A172 (cell line): ENCODE measurements around the gene IGIP. TPM values are rescaled to one million over a fixed set of nuclear protein-coding genes. Genes with fewer than 3 reads are reported as not detected.

Source experiments
- DNase-seq: peaks from one replicate; pipeline ENCODE4 v3.0.0-alpha.2; 2015; ENCODE audit warnings: low spot score
- total RNA-seq: library from RNA; depleted of rRNA; stranded (reverse); fragments of >200 nt; shearing (Covaris generic); gene quantifications from 2 replicates; pipeline ENCODE4 v1.2.3, GENCODE V29; 2014

IGIP gene
- total RNA-seq, 1 experiment from 2014 or later, result 2.5 TPM

- no peak for DNase-seq
Observed at GRCh38 chr5:140111011-140111858, 14.5 kb upstream of the IGIP start.

GRCh38 chr5:140111859-140112551 is 13.7 kb upstream of the IGIP start:
- no peak for DNase-seq

GRCh38 chr5:140112685-140113179 is 13.0 kb upstream of the IGIP start:
- DNase-seq, result peak; percentile 23

- no peak for DNase-seq
Observed at GRCh38 chr5:140113180-140113698, 12.5 kb upstream of the IGIP start.

- peak; percentile 90 for DNase-seq
Observed at GRCh38 chr5:140113699-140114263, 12.0 kb upstream of the IGIP start, which contains the start of gene PURA. Gene PURA (plus strand): TSS chr5:140114109. CDS start chr5:140114182, 73 bp downstream.

- DNase-seq, result peak; percentile 34
Observed at GRCh38 chr5:140114341-140115185, 11.2 kb upstream of the IGIP start.

GRCh38 chr5:140115186-140115500 is 10.6 kb upstream of the IGIP start:
- no peak for DNase-seq

- no peak for DNase-seq
Observed at GRCh38 chr5:140116716-140117115, 9.0 kb upstream of the IGIP start.

- no peak for DNase-seq
Observed at GRCh38 chr5:140117523-140117922, 8.2 kb upstream of the IGIP start.

- no peak for DNase-seq
Observed at GRCh38 chr5:140118302-140118936, 7.3 kb upstream of the IGIP start.

GRCh38 chr5:140126315-140127012 is 727 bp downstream of the IGIP start:
- DNase-seq, result no peak

- DNase-seq, result no peak
Observed at GRCh38 chr5:140128376-140128775, 2.6 kb downstream of the IGIP start.

GRCh38 chr5:140130949-140131733 is 5.4 kb downstream of the IGIP start:
- no peak for DNase-seq

- DNase-seq, result peak; percentile 95
Observed at GRCh38 chr5:140131967-140132409, 6.3 kb downstream of the IGIP start.

GRCh38 chr5:140133514-140134167 is 7.9 kb downstream of the IGIP start:
- no peak for DNase-seq

- no peak for DNase-seq
Observed at GRCh38 chr5:140134277-140134935, 8.7 kb downstream of the IGIP start.

- DNase-seq, result no peak
Observed at GRCh38 chr5:140135127-140135526, 9.4 kb downstream of the IGIP start.

- DNase-seq, result no peak
Observed at GRCh38 chr5:140136624-140137023, 10.9 kb downstream of the IGIP start.
